ENCODE measurements around the gene OLFML2A. TPM values are rescaled to one million over a fixed set of nuclear protein-coding genes. Genes with fewer than 3 reads are reported as not detected.
"Not testable (repeated sequence)": the region's sequence is repeated elsewhere in the genome, so short reads cannot be mapped to it uniquely, and the experiment has no call there.

OLFML2A gene
- total RNA-seq = 1 to 10 TPM; 7.8 to 9.1 TPM
- long read RNA-seq, donor 1, partial matches to known transcripts = 0 of 3 reads
- long read RNA-seq, donor 1, other reads (novel, unspliced or antisense) = 3 of 3 reads
- long read RNA-seq, donor 2, partial matches to known transcripts = 0 of 3 reads
- long read RNA-seq, donor 2, other reads (novel, unspliced or antisense) = 3 of 3 reads

- DNase-seq (ENCODE audit: low spot score) = peak; percentile 75
- intact Hi-C loops (cut with DNase I) = loop anchor here in 1 of 2 donors (2.0 to 10.0 kb wide), 2 partner anchors 76 to 598 kb away; partner anchors contain the start of gene WDR38
Observed at GRCh38 chr9:124776954-124777648, at the start of gene OLFML2A. Gene OLFML2A (plus strand): TSS chr9:124777133. CDS start chr9:124777271, 138 bp downstream.

- intact Hi-C loops (cut with DNase I) = no loop called here
- no peak for DNase-seq (ENCODE audit: low spot score)
Observed at GRCh38 chr9:124730772-124731171, 46.2 kb upstream of the OLFML2A start.

- no peak for DNase-seq (ENCODE audit: low spot score)
- intact Hi-C loops (cut with DNase I) = no loop called here
Observed at GRCh38 chr9:124733964-124734740, 42.8 kb upstream of the OLFML2A start.

GRCh38 chr9:124734741-124735083 is 42.2 kb upstream of the OLFML2A start:
- intact Hi-C loops (cut with DNase I); DNase-seq (ENCODE audit: low spot score): not testable (repeated sequence)

GRCh38 chr9:124735121-124735520 is 41.8 kb upstream of the OLFML2A start:
- no peak for DNase-seq (ENCODE audit: low spot score)

GRCh38 chr9:124738075-124738474 is 38.9 kb upstream of the OLFML2A start:
- DNase-seq (ENCODE audit: low spot score); intact Hi-C loops (cut with DNase I): not testable (repeated sequence)

More at GRCh38 chr9:124735121-124735520, 41.8 kb upstream of the OLFML2A start:
- intact Hi-C loops (cut with DNase I) = no loop called here

- intact Hi-C loops (cut with DNase I) = no loop called here
- no peak for DNase-seq (ENCODE audit: low spot score)
Observed at GRCh38 chr9:124739360-124739759, 37.6 kb upstream of the OLFML2A start.

GRCh38 chr9:124741149-124741548 is 35.8 kb upstream of the OLFML2A start:
- DNase-seq (ENCODE audit: low spot score) = no peak
- intact Hi-C loops (cut with DNase I) = no loop called here

- no peak for DNase-seq (ENCODE audit: low spot score)
- intact Hi-C loops (cut with DNase I) = no loop called here
Observed at GRCh38 chr9:124741662-124742061, 35.3 kb upstream of the OLFML2A start.

GRCh38 chr9:124742940-124743339 is 34.0 kb upstream of the OLFML2A start:
- no peak for DNase-seq (ENCODE audit: low spot score)
- intact Hi-C loops (cut with DNase I) = no loop called here

- intact Hi-C loops (cut with DNase I) = no loop called here
- DNase-seq (ENCODE audit: low spot score) = no peak
Observed at GRCh38 chr9:124743686-124744348, 33.1 kb upstream of the OLFML2A start.

- intact Hi-C loops (cut with DNase I) = no loop called here
- DNase-seq (ENCODE audit: low spot score) = no peak
Observed at GRCh38 chr9:124747065-124747464, 29.9 kb upstream of the OLFML2A start.

- intact Hi-C loops (cut with DNase I) = no loop called here
- no peak for DNase-seq (ENCODE audit: low spot score)
Observed at GRCh38 chr9:124749284-124749683, 27.6 kb upstream of the OLFML2A start.

- intact Hi-C loops (cut with DNase I) = no loop called here
- DNase-seq (ENCODE audit: low spot score) = no peak
Observed at GRCh38 chr9:124749781-124750180, 27.2 kb upstream of the OLFML2A start.

- intact Hi-C loops (cut with DNase I) = no loop called here
- DNase-seq (ENCODE audit: low spot score) = no peak
Observed at GRCh38 chr9:124752967-124753366, 24.0 kb upstream of the OLFML2A start.

- no peak for DNase-seq (ENCODE audit: low spot score)
- intact Hi-C loops (cut with DNase I) = no loop called here
Observed at GRCh38 chr9:124754289-124754688, 22.6 kb upstream of the OLFML2A start.

GRCh38 chr9:124755061-124755460 is 21.9 kb upstream of the OLFML2A start:
- intact Hi-C loops (cut with DNase I) = no loop called here
- DNase-seq (ENCODE audit: low spot score) = no peak

GRCh38 chr9:124756011-124756410 is 20.9 kb upstream of the OLFML2A start:
- DNase-seq (ENCODE audit: low spot score) = no peak
- intact Hi-C loops (cut with DNase I) = no loop called here

- no peak for DNase-seq (ENCODE audit: low spot score)
- intact Hi-C loops (cut with DNase I) = no loop called here
Observed at GRCh38 chr9:124757616-124758015, 19.3 kb upstream of the OLFML2A start.

- no peak for DNase-seq (ENCODE audit: low spot score)
- intact Hi-C loops (cut with DNase I) = no loop called here
Observed at GRCh38 chr9:124758061-124758460, 18.9 kb upstream of the OLFML2A start.

Data from posterior vena cava (tissue), 2 donors.